PC-3 (cell line): Measurements from ENCODE around the gene CLDN19. TPM values are rescaled to one million over a fixed set of nuclear protein-coding genes. Genes with fewer than 3 reads are reported as not detected.
"Not testable (repeated sequence)": the region's sequence is repeated elsewhere in the genome, so short reads cannot be mapped to it uniquely, and the experiment has no call there.

Experiments used
- ATAC-seq: fragments of 200-7000 bp; cut with Tn5 transposase; 2 replicates; pipeline ENCODE4 v1.9.1; 2020; ENCODE audit warnings: mild to moderate bottlenecking, moderate library complexity
- BruUV-seq: library from RNA; stranded (reverse); fragments of 400-500 nt; replicated peaks from 2 replicates; lab custom pipeline; 2021; lab: Mats Ljungman, UMichigan
- CTCF ChIA-PET: fragments of 300-600 bp; sonication (Branson Sonifier 250); formaldehyde crosslinking; loops from one replicate; lab custom pipeline; 2022; ENCODE audit warnings: antibody characterized with exemption; lab: Charles Lee
- POLR2A ChIA-PET: fragments of 300-600 bp; sonication (Branson Sonifier 250); formaldehyde crosslinking; loops from one replicate; lab custom pipeline; 2022; ENCODE audit warnings: antibody characterized with exemption; ENCODE audit not compliant: unreplicated experiment; lab: Charles Lee
- DNase-seq: peaks from one replicate; pipeline ENCODE4 v3.0.0-alpha.2; 2015
- H2AFZ ChIP-seq: fragments of 300-600 bp; sonication (generic); 2 replicates; pipeline ENCODE4 v1.6.0; 2016; ENCODE audit warnings: antibody characterized with exemption, low read length
- H3F3A ChIP-seq: fragments of 300-600 bp; sonication (generic); one replicate; pipeline ENCODE4 v1.6.0; 2017; ENCODE audit warnings: antibody characterized with exemption, low read length, control low read depth, mild to moderate bottlenecking; ENCODE audit not compliant: unreplicated experiment
- H3K27ac ChIP-seq: fragments of 300-600 bp; sonication (generic); 2 replicates; pipeline ENCODE4 v1.5.1; 2016; ENCODE audit warnings: mild to moderate bottlenecking, low read length
- H3K27me3 ChIP-seq: fragments of 300-600 bp; sonication (generic); 2 replicates; pipeline ENCODE4 v1.6.1; 2016; ENCODE audit warnings: low read length, mixed read lengths
- H3K36me3 ChIP-seq: fragments of 300-600 bp; sonication (generic); 2 replicates; pipeline ENCODE4 v1.6.1; 2016; ENCODE audit warnings: low read depth, mixed run types, low read length, mixed read lengths
- H3K4me1 ChIP-seq: fragments of 300-600 bp; sonication (generic); 2 replicates; pipeline ENCODE4 v1.5.1; 2016; ENCODE audit warnings: low read length; ENCODE audit not compliant: insufficient read depth
- H3K4me2 ChIP-seq: fragments of 300-600 bp; sonication (generic); 2 replicates; pipeline ENCODE4 v1.6.0; 2016; ENCODE audit warnings: low read length
- H3K4me3 ChIP-seq: fragments of 300-600 bp; sonication (generic); 2 replicates; pipeline ENCODE4 v1.5.1; 2016; ENCODE audit warnings: mild to moderate bottlenecking, low read length, mixed read lengths
- H3K79me2 ChIP-seq: fragments of 300-600 bp; sonication (generic); 2 replicates; pipeline ENCODE4 v1.6.1; 2017; ENCODE audit warnings: low read length, mixed read lengths
- H3K9ac ChIP-seq: fragments of 300-600 bp; sonication (generic); 2 replicates; pipeline ENCODE4 v1.6.0; 2016; ENCODE audit warnings: mild to moderate bottlenecking, low read length
- H3K9me2 ChIP-seq: fragments of 300-600 bp; sonication (generic); replicated peaks from 2 replicates; pipeline ENCODE4 v1.6.1; 2016; ENCODE audit warnings: mixed run types, low read length, mixed read lengths
- H3K9me3 ChIP-seq: fragments of 300-600 bp; sonication (generic); 2 replicates; pipeline ENCODE4 v1.6.1; 2016; ENCODE audit warnings: low read length, mixed read lengths
- H4K20me1 ChIP-seq: fragments of 300-600 bp; sonication (generic); 2 replicates; pipeline ENCODE4 v1.6.1; 2016; ENCODE audit warnings: low read length, mixed read lengths
- EZH2 ChIP-seq: fragments of 300-600 bp; sonication (generic); IDR thresholded peaks from one replicate; pipeline ENCODE4 v1.6.1; 2017; ENCODE audit warnings: antibody characterized with exemption, mild to moderate bottlenecking, low read length; ENCODE audit not compliant: unreplicated experiment
- EZH2phosphoT487 ChIP-seq: fragments of 300-600 bp; sonication (generic); IDR thresholded peaks from 2 replicates; pipeline ENCODE4 v1.6.1; 2018; ENCODE audit warnings: mild to moderate bottlenecking, antibody characterized with exemption, low read length, borderline replicate concordance
- intact Hi-C: fragments of 100-400 bp; cut with micrococcal nuclease; formaldehyde crosslinking; loops from 2 replicates; pipeline ENCODE4 v1.9.0; 2023
- total RNA-seq: library from RNA; depleted of rRNA; stranded (reverse); fragments of >200 nt; gene quantifications from 2 replicates; pipeline ENCODE4 v1.2.3, GENCODE V29; 2014
- TF ChIP-seq, protein P1 (sequence below): fragments of 300-600 bp; sonication (generic); conservative IDR thresholded peaks from 2 replicates; pipeline ENCODE4 v1.5.1; 2017; ENCODE audit warnings: antibody characterized with exemption, low read depth, mild to moderate bottlenecking, low read length

Gene CLDN19
- total RNA-seq, 1 experiment from 2014 or later = not detected

DNA sequence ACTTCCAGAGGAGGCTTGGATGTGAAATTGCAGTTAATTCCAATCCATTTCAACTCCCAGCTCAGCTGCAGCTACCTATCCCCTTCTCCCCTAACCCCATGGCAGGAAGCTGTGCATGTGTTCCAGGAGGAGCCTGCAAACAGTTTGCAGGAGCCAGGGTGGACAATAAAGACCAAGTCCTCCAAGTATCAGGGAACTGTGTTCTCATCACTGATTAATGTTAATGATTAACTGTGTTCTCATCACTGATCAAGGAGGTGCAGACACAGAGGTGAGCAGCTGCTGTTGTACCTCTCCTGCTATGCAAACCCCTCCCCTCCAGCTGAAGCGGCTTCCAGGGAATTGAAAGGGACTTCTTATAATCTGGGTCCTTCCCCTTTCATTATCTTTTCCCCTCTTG, 19.2 kb downstream of the CLDN19 start:
- no peak overlapping the region for H3K4me2 ChIP-seq
- ATAC-seq = no peak
- no peak overlapping the region for H2AFZ ChIP-seq
- no peak for DNase-seq
- no peaks in the 10 kb centered on the region for H3K4me1 ChIP-seq
- H3F3A ChIP-seq = no peaks in the 10 kb centered on the region
- no peak overlapping the region for H3K27ac ChIP-seq
- no TSS peak for BruUV-seq
- intact Hi-C loops = no loop called here
- H3K79me2 ChIP-seq = no peaks in the 10 kb centered on the region
- H3K9me3 ChIP-seq = no peaks in the 10 kb centered on the region
- H3K36me3 ChIP-seq = no peaks in the 10 kb centered on the region
- H3K4me3 ChIP-seq = no peak overlapping the region
- H3K27me3 ChIP-seq = no peaks in the 10 kb centered on the region
- H3K9me2 ChIP-seq = no peaks in the 10 kb centered on the region
- no peaks in the 10 kb centered on the region for H4K20me1 ChIP-seq
- ChIA-PET POLR2A (no interaction called here), CTCF (no interaction called here)
- H3K9ac ChIP-seq = no peak overlapping the region
- TF ChIP-seq, protein P1, sequence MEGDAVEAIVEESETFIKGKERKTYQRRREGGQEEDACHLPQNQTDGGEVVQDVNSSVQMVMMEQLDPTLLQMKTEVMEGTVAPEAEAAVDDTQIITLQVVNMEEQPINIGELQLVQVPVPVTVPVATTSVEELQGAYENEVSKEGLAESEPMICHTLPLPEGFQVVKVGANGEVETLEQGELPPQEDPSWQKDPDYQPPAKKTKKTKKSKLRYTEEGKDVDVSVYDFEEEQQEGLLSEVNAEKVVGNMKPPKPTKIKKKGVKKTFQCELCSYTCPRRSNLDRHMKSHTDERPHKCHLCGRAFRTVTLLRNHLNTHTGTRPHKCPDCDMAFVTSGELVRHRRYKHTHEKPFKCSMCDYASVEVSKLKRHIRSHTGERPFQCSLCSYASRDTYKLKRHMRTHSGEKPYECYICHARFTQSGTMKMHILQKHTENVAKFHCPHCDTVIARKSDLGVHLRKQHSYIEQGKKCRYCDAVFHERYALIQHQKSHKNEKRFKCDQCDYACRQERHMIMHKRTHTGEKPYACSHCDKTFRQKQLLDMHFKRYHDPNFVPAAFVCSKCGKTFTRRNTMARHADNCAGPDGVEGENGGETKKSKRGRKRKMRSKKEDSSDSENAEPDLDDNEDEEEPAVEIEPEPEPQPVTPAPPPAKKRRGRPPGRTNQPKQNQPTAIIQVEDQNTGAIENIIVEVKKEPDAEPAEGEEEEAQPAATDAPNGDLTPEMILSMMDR = no peak
- TF ChIP-seq EZH2 (no peak), EZH2phosphoT487 (no peak)

DNA sequence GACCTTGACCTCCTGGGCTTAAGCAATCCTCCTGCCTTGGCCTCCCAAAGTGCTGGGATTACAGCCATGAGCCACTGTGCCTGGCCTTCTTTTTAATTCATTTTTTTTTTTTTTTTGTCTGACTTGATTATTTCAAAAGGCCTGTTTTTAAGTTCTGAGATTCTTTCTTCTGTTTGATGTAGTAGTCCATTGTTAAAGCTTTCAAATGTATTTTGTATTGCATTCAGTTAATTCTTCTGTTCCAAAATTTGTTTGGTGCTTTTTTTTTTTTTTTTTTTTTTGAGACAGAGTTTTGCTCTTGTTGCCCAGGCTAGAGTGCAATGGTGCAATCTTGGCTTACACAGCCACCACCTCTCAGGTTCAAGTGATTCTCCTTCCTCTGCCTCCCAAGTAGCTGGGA, 25.6 kb downstream of the CLDN19 start:
- H3K36me3 ChIP-seq = peaks cover 23% of the 10 kb centered on the region
- H3K9me2 ChIP-seq, DNase-seq, H3K4me3 ChIP-seq, BruUV-seq, H3K4me1 ChIP-seq, H3K79me2 ChIP-seq, intact Hi-C loops, H3K9ac ChIP-seq, ATAC-seq, H3K9me3 ChIP-seq, H3K27ac ChIP-seq, H3K4me2 ChIP-seq, POLR2A ChIA-PET, CTCF ChIA-PET, H4K20me1 ChIP-seq, H3F3A ChIP-seq, H2AFZ ChIP-seq, H3K27me3 ChIP-seq: not testable (repeated sequence)

DNA sequence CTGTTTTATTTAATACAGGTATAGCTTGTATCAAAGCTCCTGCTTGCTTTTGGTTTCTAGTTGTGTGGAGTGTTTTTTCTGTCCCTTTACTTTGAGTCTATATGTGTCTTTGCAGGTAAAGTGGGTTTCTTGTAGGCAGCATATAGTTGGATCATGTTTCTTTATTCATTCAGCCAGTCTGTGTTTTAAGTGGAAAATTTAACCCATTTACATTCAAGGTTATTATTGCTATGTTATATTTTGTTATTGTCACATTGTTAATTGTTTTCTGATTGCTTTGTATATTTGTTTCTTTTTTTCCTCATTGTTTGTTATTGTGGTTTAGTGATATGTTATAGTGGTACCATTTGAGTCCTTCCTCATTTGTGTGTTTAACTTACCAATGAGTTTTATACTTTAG, 26.7 kb downstream of the CLDN19 start:
- no TSS peak for BruUV-seq
- no peak overlapping the region for H2AFZ ChIP-seq

DNA sequence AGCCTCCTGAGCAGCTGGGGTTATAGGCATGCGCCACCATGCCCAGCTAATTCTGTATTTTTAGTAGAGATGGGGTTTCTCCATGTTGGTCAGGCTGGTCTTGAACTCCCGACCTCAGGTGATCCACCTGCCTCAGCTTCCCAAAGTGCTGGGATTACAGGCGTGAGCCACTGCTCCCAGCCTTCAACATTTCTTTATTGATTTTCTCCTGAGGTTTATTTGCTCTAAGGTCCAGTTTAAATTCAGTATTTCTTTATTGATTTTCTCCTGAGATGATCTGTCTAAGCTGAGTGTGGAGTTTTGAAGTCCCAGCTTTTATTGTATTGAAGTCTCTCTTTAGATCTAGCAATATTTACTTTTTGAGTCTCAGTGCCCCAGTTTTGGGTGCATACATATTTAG, 27.2 kb downstream of the CLDN19 start:
- H3K4me3 ChIP-seq, H3K9ac ChIP-seq, H3K4me2 ChIP-seq, H4K20me1 ChIP-seq, ATAC-seq, H3K4me1 ChIP-seq, H3K9me3 ChIP-seq, POLR2A ChIA-PET, DNase-seq, intact Hi-C loops, H3F3A ChIP-seq, H2AFZ ChIP-seq, H3K27ac ChIP-seq, H3K79me2 ChIP-seq, H3K9me2 ChIP-seq, H3K27me3 ChIP-seq, BruUV-seq, CTCF ChIA-PET: not testable (repeated sequence)
- H3K36me3 ChIP-seq = peaks cover 23% of the 10 kb centered on the region

More for the DNA sequence above, 26.7 kb downstream of the CLDN19 start:
- CTCF ChIA-PET = no interaction called here
- no peaks in the 10 kb centered on the region for H3F3A ChIP-seq
- peaks cover 23% of the 10 kb centered on the region for H3K36me3 ChIP-seq
- H3K79me2 ChIP-seq = peaks cover 5% of the 10 kb centered on the region; the same call in 1 of the 2 replicates
- H4K20me1 ChIP-seq = no peaks in the 10 kb centered on the region
- ATAC-seq (no peak), DNase-seq (no peak)
- no peak overlapping the region for H3K4me3 ChIP-seq
- H3K27ac ChIP-seq = no peak overlapping the region
- H3K4me2 ChIP-seq = no peak overlapping the region
- no peaks in the 10 kb centered on the region for H3K27me3 ChIP-seq
- H3K9me3 ChIP-seq = peaks cover 6% of the 10 kb centered on the region; the same call in 1 of the 2 replicates
- no peaks in the 10 kb centered on the region for H3K9me2 ChIP-seq
- no peak for TF ChIP-seq EZH2
- TF ChIP-seq EZH2phosphoT487 = no peak
- TF ChIP-seq, protein P1 = no peak
- no peaks in the 10 kb centered on the region for H3K4me1 ChIP-seq
- intact Hi-C loops = no loop called here
- POLR2A ChIA-PET = no interaction called here
- H3K9ac ChIP-seq = no peak overlapping the region
